Smooth muscle cell (in vitro differentiated cells): ENCODE data around the gene DPP6. TPM values are rescaled to one million over a fixed set of nuclear protein-coding genes. Genes with fewer than 3 reads are reported as not detected.

Experiments used
- DNase-seq: peaks from one replicate; lab custom pipeline; 2025; ENCODE audit not compliant: unreplicated experiment; lab: John Stamatoyannopoulos, UW
- H2AFZ ChIP-seq: fragments of 200-600 bp; sonication (generic); 2 replicates; pipeline ENCODE4 v1.6.0; 2016; ENCODE audit warnings: antibody characterized with exemption, low read depth, mild to moderate bottlenecking
- H3F3A ChIP-seq: fragments of 200-600 bp; sonication (generic); 2 replicates; pipeline ENCODE4 v1.6.0; 2017; ENCODE audit warnings: antibody characterized with exemption, low read depth
- H3K27ac ChIP-seq: fragments of 200-600 bp; sonication (generic); 2 replicates; pipeline ENCODE4 v1.5.1; 2016; ENCODE audit warnings: low read depth, mild to moderate bottlenecking
- H3K27me3 ChIP-seq: fragments of 200-600 bp; sonication (generic); 2 replicates; pipeline ENCODE4 v1.6.1; 2016; ENCODE audit warnings: low read depth, mild to moderate bottlenecking
- H3K36me3 ChIP-seq: fragments of 200-600 bp; sonication (generic); 2 replicates; pipeline ENCODE4 v1.5.1; 2016; ENCODE audit warnings: low read depth
- H3K4me1 ChIP-seq: fragments of 200-600 bp; sonication (generic); 2 replicates; pipeline ENCODE4 v1.5.1; 2016; ENCODE audit warnings: low read depth
- H3K4me2 ChIP-seq: fragments of 200-600 bp; sonication (generic); 2 replicates; pipeline ENCODE4 v1.6.0; 2016; ENCODE audit warnings: mild to moderate bottlenecking
- H3K4me3 ChIP-seq: fragments of 200-600 bp; sonication (generic); 2 replicates; pipeline ENCODE4 v1.5.1; 2016; ENCODE audit warnings: mild to moderate bottlenecking
- H3K79me2 ChIP-seq: fragments of 200-600 bp; sonication (generic); 2 replicates; pipeline ENCODE4 v1.6.0; 2016; ENCODE audit warnings: low read depth, mild to moderate bottlenecking
- H3K9ac ChIP-seq: fragments of 200-600 bp; sonication (generic); 2 replicates; pipeline ENCODE4 v1.6.0; 2016; ENCODE audit warnings: low read depth
- H3K9me3 ChIP-seq: fragments of 200-600 bp; sonication (generic); replicated peaks from 2 replicates; pipeline ENCODE4 v1.5.1; 2016; ENCODE audit warnings: low read depth
- H4K20me1 ChIP-seq: fragments of 200-600 bp; sonication (generic); 2 replicates; pipeline ENCODE4 v1.6.0; 2016; ENCODE audit warnings: low read depth
- WGBS: methylation state at CpG from one replicate; pipeline ENCODE4 v1.1.7; 2016; ENCODE audit warnings: low lambda C conversion rate; 5-methylcytosine and 5-hydroxymethylcytosine counted together
- polyA plus RNA-seq: library from polyadenylated mRNA; unstranded; fragments of >200 nt; fragmentation: Nextera tagmentation; extraction: Ambion mirVana; gene quantifications from 2 replicates; pipeline ENCODE4 v1.2.1, GENCODE V29; 2016
- total RNA-seq: library from RNA; depleted of rRNA; stranded (reverse); fragments of >200 nt; gene quantifications from 2 replicates; pipeline ENCODE4 v1.2.3, GENCODE V29; 2014
- TF ChIP-seq, protein P1 (sequence below): fragments of 200-600 bp; sonication (generic); IDR thresholded peaks from 2 replicates; pipeline ENCODE4 v1.5.1; 2017; ENCODE audit warnings: borderline replicate concordance, mild to moderate bottlenecking, antibody characterized with exemption; ENCODE audit not compliant: insufficient read depth, poor library complexity, severe bottlenecking

The DPP6 gene
- total and polyA plus RNA-seq, 2 experiments from 2014 or later: 0.72 TPM; not detected in 1

DNA sequence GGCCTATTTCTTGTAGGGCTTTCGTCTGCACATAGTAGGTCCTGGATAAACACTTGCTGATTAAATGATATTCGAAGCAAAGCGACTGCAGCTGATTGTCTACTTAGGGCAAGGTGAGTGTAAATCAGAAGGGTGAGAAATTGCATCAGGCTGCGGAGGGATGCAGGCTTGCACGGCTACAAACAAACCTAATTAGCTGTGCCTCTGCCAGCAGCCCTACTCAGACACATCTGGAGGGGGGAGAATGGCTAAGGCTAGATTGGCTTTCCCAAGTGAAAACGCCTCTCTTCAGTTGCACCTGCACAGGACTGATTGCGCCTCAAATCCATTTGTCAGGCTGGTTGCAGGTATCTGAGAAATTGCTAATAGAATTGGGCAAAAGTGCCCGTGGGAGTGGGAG, 247.5 kb downstream of the DPP6 start:
- no peak overlapping the region for H3K9ac ChIP-seq
- H3K27ac ChIP-seq: no peak overlapping the region
- no peaks in the 10 kb centered on the region for H3K79me2 ChIP-seq
- no peaks in the 10 kb centered on the region for H3K9me3 ChIP-seq
- no peaks in the 10 kb centered on the region for H4K20me1 ChIP-seq
- H3K4me2 ChIP-seq: no peak overlapping the region
- H3K36me3 ChIP-seq: no peaks in the 10 kb centered on the region
- H3F3A ChIP-seq: no peaks in the 10 kb centered on the region
- TF ChIP-seq, protein P1, sequence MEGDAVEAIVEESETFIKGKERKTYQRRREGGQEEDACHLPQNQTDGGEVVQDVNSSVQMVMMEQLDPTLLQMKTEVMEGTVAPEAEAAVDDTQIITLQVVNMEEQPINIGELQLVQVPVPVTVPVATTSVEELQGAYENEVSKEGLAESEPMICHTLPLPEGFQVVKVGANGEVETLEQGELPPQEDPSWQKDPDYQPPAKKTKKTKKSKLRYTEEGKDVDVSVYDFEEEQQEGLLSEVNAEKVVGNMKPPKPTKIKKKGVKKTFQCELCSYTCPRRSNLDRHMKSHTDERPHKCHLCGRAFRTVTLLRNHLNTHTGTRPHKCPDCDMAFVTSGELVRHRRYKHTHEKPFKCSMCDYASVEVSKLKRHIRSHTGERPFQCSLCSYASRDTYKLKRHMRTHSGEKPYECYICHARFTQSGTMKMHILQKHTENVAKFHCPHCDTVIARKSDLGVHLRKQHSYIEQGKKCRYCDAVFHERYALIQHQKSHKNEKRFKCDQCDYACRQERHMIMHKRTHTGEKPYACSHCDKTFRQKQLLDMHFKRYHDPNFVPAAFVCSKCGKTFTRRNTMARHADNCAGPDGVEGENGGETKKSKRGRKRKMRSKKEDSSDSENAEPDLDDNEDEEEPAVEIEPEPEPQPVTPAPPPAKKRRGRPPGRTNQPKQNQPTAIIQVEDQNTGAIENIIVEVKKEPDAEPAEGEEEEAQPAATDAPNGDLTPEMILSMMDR: no peak
- H3K4me3 ChIP-seq: no peak overlapping the region
- H2AFZ ChIP-seq: no peak overlapping the region
- DNase-seq: no peak
- no peaks in the 10 kb centered on the region for H3K4me1 ChIP-seq
- H3K27me3 ChIP-seq: peaks cover 16% of the 10 kb centered on the region
- 90% methylated on average over 8 of the region's 8 CpGs for WGBS

DNA sequence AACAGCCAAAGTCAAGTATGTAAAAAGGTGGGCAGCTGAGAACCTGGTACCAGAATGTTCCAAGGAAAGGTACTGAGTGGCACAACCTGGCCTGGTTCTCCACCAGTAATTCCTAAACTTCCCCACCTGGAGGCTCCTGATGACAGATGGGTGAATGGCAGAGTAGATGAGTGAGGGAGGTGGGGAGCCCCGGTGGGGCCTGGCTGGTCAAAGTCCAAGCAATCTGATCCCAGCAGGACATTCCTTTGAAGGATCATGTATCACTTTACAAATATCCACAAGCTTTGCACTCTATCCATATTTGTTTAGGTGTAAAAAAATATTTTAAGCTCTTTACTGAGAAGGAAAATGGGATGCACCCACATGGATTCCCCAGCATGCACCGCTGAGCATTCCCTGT, 250.2 kb downstream of the DPP6 start:
- Histone ChIP-seq H3K79me2 (no peaks in the 10 kb centered on the region), H3K9me3 (no peaks in the 10 kb centered on the region), H3F3A (no peaks in the 10 kb centered on the region), H2AFZ (no peak overlapping the region), H4K20me1 (no peaks in the 10 kb centered on the region), H3K4me2 (no peak overlapping the region), H3K4me1 (no peaks in the 10 kb centered on the region), H3K27me3 (peaks cover 42% of the 10 kb centered on the region), H3K9ac (no peak overlapping the region), H3K4me3 (no peak overlapping the region), H3K36me3 (no peaks in the 10 kb centered on the region), H3K27ac (no peak overlapping the region)
- TF ChIP-seq, protein P1: no peak
- WGBS: 94% methylated on average over 2 of the region's 2 CpGs
- DNase-seq: no peak

DNA sequence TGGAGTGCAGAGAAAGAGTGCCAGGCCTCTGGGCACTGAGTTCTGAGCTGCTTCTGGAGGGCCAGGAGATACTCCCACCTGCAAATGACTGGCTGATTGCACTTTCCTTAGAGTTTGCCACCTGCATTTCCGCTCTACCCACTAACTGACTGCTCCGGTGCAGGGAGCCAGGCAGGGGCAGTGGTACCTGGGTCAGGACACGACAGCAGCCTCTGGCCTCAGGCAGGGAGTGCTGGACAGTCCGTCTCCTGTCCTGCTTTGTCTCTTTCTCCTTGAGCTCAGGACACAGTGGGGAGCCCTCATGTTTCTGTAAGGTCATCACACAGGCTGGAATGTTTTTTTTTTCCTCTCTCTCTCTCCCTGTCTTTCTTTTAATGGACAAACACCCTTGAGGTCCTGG, 252.0 kb downstream of the DPP6 start:
- H3K79me2 ChIP-seq: no peaks in the 10 kb centered on the region
- H3K27ac ChIP-seq: no peak overlapping the region

More for the DNA sequence above, 252.0 kb downstream of the DPP6 start:
- no peaks in the 10 kb centered on the region for H3F3A ChIP-seq
- H4K20me1 ChIP-seq: no peaks in the 10 kb centered on the region
- H3K27me3 ChIP-seq: peaks cover 42% of the 10 kb centered on the region
- TF ChIP-seq, protein P1: no peak
- no peak overlapping the region for H2AFZ ChIP-seq
- H3K9ac ChIP-seq: no peak overlapping the region
- H3K9me3 ChIP-seq: no peaks in the 10 kb centered on the region
- no peaks in the 10 kb centered on the region for H3K36me3 ChIP-seq
- whole genome bisulfite sequencing: 57% methylated on average over 4 of the region's 4 CpGs
- no peak for DNase-seq
- no peaks in the 10 kb centered on the region for H3K4me1 ChIP-seq
- no peak overlapping the region for H3K4me2 ChIP-seq
- no peak overlapping the region for H3K4me3 ChIP-seq
